HUES64 (cell line): ENCODE results near the gene MYRFL.
A peak's percentile ranks its signal among the peaks of the same experiment; 100 is the strongest.

ENCODE experiments used
- H3K27ac ChIP-seq: 2 replicates; pipeline ENCODE4 v1.7.0; 2013; ENCODE audit warnings: low read depth, low read length, inconsistent platforms
- H3K27me3 ChIP-seq: 2 replicates; pipeline ENCODE4 v1.6.1; 2013; ENCODE audit warnings: mild to moderate bottlenecking, low read length; ENCODE audit not compliant: insufficient read depth
- H3K36me3 ChIP-seq: 2 replicates; pipeline ENCODE4 v1.6.1; 2013; ENCODE audit warnings: mild to moderate bottlenecking, low read length; ENCODE audit not compliant: insufficient read depth
- H3K4me1 ChIP-seq: 2 replicates; pipeline ENCODE4 v1.6.1; 2013; ENCODE audit warnings: mild to moderate bottlenecking, low read length, moderate library complexity; ENCODE audit not compliant: insufficient read depth
- H3K4me3 ChIP-seq: 2 replicates; pipeline ENCODE4 v1.5.1; 2013; ENCODE audit warnings: mild to moderate bottlenecking, low read length, moderate library complexity
- H3K9ac ChIP-seq: 2 replicates; pipeline ENCODE4 v1.6.1; 2013; ENCODE audit warnings: mild to moderate bottlenecking, low read depth, low read length
- H3K9me3 ChIP-seq: 2 replicates; pipeline ENCODE4 v1.6.1; 2013; ENCODE audit warnings: low read depth, low read length; ENCODE audit not compliant: insufficient read depth
- WGBS: fragments of 150-250, 120-280 bp; methylation state at CpG from one replicate; pipeline ENCODE4 v1.1.7; 2013; ENCODE audit warnings: missing lambda C conversion rate; 5-methylcytosine and 5-hydroxymethylcytosine counted together

MYRFL gene

GRCh38 chr12:69896653-69897381 is 71.8 kb downstream of the MYRFL start:
- 0 out of 2 replicates have a peak overlapping the region, but pooled peaks have one; percentile 17 for H3K4me3 ChIP-seq
- no peaks in the 10 kb centered on the region for H3K36me3 ChIP-seq
- peak overlapping the region; percentile 92 for H3K27ac ChIP-seq
- H3K27me3 ChIP-seq, result no peaks in the 10 kb centered on the region
- WGBS, result 23% methylated on average over 4 of the region's 4 CpGs
- no peaks in the 10 kb centered on the region for H3K9me3 ChIP-seq
- H3K9ac ChIP-seq, result peak overlapping the region; percentile 17
- H3K4me1 ChIP-seq, result peaks cover 55% of the 10 kb centered on the region

- 75% methylated on average over 1 of the region's 1 CpG for WGBS
- Histone ChIP-seq H3K9ac (peak overlapping the region; percentile 1; the same call in 1 of the 2 replicates), H3K27me3 (no peaks in the 10 kb centered on the region), H3K4me3 (no peak overlapping the region), H3K36me3 (no peaks in the 10 kb centered on the region), H3K9me3 (no peaks in the 10 kb centered on the region), H3K27ac (peak overlapping the region; percentile 92), H3K4me1 (peaks cover 55% of the 10 kb centered on the region)
These were observed 72.7 kb downstream of the MYRFL start for GRCh38 chr12:69897744-69898143.

GRCh38 chr12:69898236-69898635 is 73.2 kb downstream of the MYRFL start:
- H3K4me3 ChIP-seq, result no peak overlapping the region
- H3K36me3 ChIP-seq, result no peaks in the 10 kb centered on the region
- peak overlapping the region; percentile 92; the same call in 1 of the 2 replicates for H3K27ac ChIP-seq
- H3K4me1 ChIP-seq, result peaks cover 55% of the 10 kb centered on the region
- no peaks in the 10 kb centered on the region for H3K9me3 ChIP-seq
- H3K9ac ChIP-seq, result no peak overlapping the region
- H3K27me3 ChIP-seq, result no peaks in the 10 kb centered on the region
- 81% methylated on average over 3 of the region's 3 CpGs for WGBS

- H3K36me3 ChIP-seq, result no peaks in the 10 kb centered on the region
- H3K9me3 ChIP-seq, result no peaks in the 10 kb centered on the region
- peaks cover 40% of the 10 kb centered on the region for H3K4me1 ChIP-seq
- no peak overlapping the region for H3K27ac ChIP-seq
- no peak overlapping the region for H3K4me3 ChIP-seq
- no peak overlapping the region for H3K9ac ChIP-seq
- H3K27me3 ChIP-seq, result no peaks in the 10 kb centered on the region
- WGBS, result 7% methylated on average over 4 of the region's 4 CpGs
These were observed 75.7 kb downstream of the MYRFL start for GRCh38 chr12:69900720-69901131.

- no peaks in the 10 kb centered on the region for H3K9me3 ChIP-seq
- no peak overlapping the region for H3K9ac ChIP-seq
- H3K4me3 ChIP-seq, result no peak overlapping the region
- no peaks in the 10 kb centered on the region for H3K36me3 ChIP-seq
- H3K27ac ChIP-seq, result no peak overlapping the region
- H3K27me3 ChIP-seq, result no peaks in the 10 kb centered on the region
- H3K4me1 ChIP-seq, result peaks cover 34% of the 10 kb centered on the region
These were observed 76.3 kb downstream of the MYRFL start for GRCh38 chr12:69901221-69901905.

DNA sequence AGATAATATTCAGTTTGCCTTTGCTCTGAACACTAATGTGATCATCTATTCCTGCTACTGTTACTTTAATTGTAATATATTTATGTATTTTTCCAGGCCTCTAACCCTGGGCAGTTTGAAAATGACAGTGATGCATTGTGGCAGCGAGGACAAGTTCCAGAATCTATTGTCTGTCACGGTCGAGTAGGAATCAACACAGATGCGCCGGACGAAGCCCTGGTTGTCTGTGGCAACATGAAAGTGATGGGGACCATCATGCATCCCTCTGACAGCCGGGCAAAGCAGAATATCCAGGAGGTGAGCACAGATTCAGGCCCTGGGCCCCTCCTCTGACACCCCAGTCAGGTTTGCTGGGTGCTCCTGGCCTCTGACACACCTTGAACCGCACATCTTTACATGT is 78.5 kb downstream of the MYRFL start:
- Histone ChIP-seq H3K4me3 (no peak overlapping the region), H3K9ac (no peak overlapping the region)
- 96% methylated on average over 8 of the region's 8 CpGs for WGBS

GRCh38 chr12:69904777-69905176 is 79.8 kb downstream of the MYRFL start:
- WGBS, result 96% methylated on average over 1 of the region's 1 CpG

More for the DNA sequence above, 78.5 kb downstream of the MYRFL start:
- H3K36me3 ChIP-seq, result no peaks in the 10 kb centered on the region
- H3K4me1 ChIP-seq, result peaks cover 13% of the 10 kb centered on the region
- H3K27ac ChIP-seq, result no peak overlapping the region
- H3K9me3 ChIP-seq, result no peaks in the 10 kb centered on the region
- H3K27me3 ChIP-seq, result no peaks in the 10 kb centered on the region

DNA sequence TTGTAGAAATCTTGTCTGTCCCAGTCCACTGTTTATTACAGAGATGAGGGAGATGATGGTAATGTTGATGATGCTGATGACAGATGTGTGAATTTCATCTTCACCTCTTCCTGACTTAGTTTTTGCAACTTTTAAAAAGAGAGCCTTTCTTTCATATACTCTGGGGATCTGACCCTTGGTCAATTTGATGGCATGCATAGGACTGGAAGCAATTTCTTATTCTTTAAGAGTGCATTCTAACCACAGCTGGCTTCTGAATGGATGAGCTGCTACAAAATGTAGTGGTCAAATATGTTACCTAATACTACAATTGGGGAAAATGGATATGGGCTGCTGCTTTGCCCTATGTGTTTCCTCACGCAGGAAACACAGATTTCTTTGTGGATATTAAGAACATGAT is 80.8 kb downstream of the MYRFL start:
- H3K27me3 ChIP-seq, result no peaks in the 10 kb centered on the region
- no peak overlapping the region for H3K9ac ChIP-seq
- no peak overlapping the region for H3K27ac ChIP-seq
- WGBS, result 93% methylated on average over 1 of the region's 1 CpG
- H3K4me1 ChIP-seq, result peaks cover 12% of the 10 kb centered on the region
- no peaks in the 10 kb centered on the region for H3K9me3 ChIP-seq
- H3K36me3 ChIP-seq, result no peaks in the 10 kb centered on the region
- H3K4me3 ChIP-seq, result no peak overlapping the region

More at GRCh38 chr12:69904777-69905176, 79.8 kb downstream of the MYRFL start:
- Histone ChIP-seq H3K27ac (no peak overlapping the region), H3K9ac (no peak overlapping the region), H3K4me1 (peaks cover 12% of the 10 kb centered on the region), H3K36me3 (no peaks in the 10 kb centered on the region), H3K4me3 (no peak overlapping the region), H3K9me3 (no peaks in the 10 kb centered on the region), H3K27me3 (no peaks in the 10 kb centered on the region)

DNA sequence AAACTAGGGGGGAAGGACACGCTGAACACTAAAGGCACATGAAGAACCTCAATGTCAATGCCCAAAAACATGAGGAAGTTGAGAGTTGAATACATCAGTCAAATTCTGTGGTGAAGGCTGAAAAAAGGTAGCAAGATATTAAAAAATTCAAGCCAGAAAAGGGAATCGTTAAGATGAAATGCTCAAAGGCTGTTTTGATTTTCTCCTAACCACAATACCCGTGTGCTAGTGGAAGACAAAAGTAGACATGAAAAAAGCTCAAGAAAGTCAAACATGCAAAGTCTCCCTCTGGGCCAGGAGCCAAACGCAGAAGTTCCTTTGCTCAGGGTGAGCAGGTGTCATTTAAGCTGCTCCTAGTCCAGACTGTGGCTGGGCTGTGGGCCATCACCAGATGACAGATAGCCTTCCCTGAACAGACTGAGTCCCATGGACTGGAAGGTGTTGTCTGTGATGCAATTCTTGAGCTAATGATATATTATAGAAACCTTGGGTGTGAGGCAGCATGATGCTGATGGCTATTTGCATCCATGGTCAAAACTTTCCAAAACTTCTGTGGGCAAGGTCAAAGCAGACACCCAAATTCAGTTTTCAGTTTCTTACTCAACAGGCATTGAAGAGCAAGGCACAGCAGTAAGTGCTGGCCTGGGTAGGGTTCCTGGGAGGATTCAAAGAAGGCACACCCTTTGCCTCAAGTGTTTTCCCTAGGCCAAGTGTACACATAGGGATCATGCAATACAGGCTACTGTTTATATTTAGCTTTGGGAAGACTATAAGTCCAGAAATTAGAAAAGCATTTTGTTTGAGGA is 81.6 kb downstream of the MYRFL start:
- Histone ChIP-seq H3K4me3 (no peak overlapping the region), H3K27ac (no peak overlapping the region), H3K9ac (no peak overlapping the region), H3K9me3 (no peaks in the 10 kb centered on the region), H3K4me1 (peaks cover 11% of the 10 kb centered on the region; the same call in 1 of the 2 replicates), H3K27me3 (no peaks in the 10 kb centered on the region), H3K36me3 (no peaks in the 10 kb centered on the region)
- 97% methylated on average over 4 of the region's 4 CpGs for WGBS

DNA sequence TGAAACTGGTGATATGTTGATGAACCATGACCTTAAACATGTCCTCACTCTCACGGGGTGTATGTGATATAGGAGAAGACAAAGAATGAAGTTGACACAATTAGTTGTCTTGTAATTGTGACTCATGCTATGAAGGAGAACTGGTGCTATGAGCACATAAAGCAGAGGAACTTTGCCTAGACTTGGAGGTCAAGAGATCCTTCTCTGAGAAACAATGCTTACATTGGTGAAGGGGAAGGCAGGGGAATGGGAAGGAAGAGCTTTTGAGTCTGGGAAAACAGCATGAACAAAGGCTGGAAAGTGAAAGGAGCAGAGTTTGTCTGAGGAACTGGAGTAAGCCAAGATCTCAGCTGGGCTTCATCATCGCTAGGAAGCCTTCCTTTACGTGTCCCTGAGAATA is 83.2 kb downstream of the MYRFL start:
- Histone ChIP-seq H3K9ac (no peak overlapping the region), H3K9me3 (no peaks in the 10 kb centered on the region), H3K4me3 (no peak overlapping the region), H3K4me1 (peaks cover 11% of the 10 kb centered on the region; the same call in 1 of the 2 replicates), H3K27me3 (no peaks in the 10 kb centered on the region), H3K27ac (no peak overlapping the region), H3K36me3 (no peaks in the 10 kb centered on the region)
- WGBS, result 87% methylated on average over 3 of the region's 3 CpGs

GRCh38 chr12:69910694-69911093 is 85.7 kb downstream of the MYRFL start:
- Histone ChIP-seq H3K4me3 (no peak overlapping the region), H3K9ac (no peak overlapping the region), H3K4me1 (peaks cover 11% of the 10 kb centered on the region; the same call in 1 of the 2 replicates), H3K9me3 (no peaks in the 10 kb centered on the region), H3K36me3 (no peaks in the 10 kb centered on the region), H3K27ac (no peak overlapping the region; the same call in 1 of the 2 replicates), H3K27me3 (no peaks in the 10 kb centered on the region)
- 76% methylated on average over 2 of the region's 2 CpGs for WGBS
